Measurements from ENCODE around the gene PGLYRP3.

Gene PGLYRP3

GRCh38 chr1:153310526-153310925 lies 2.2 kb downstream of the PGLYRP3 start:
- no peak for DNase-seq

- DNase-seq, result no peak
Observed at GRCh38 chr1:153309441-153309840, 3.3 kb downstream of the PGLYRP3 start.

GRCh38 chr1:153308540-153308939 lies 4.2 kb downstream of the PGLYRP3 start:
- no peak for DNase-seq

GRCh38 chr1:153307221-153307600 lies 5.5 kb downstream of the PGLYRP3 start:
- DNase-seq, result no peak

- DNase-seq, result no peak
Observed at GRCh38 chr1:153306303-153307220, 6.2 kb downstream of the PGLYRP3 start.

GRCh38 chr1:153305682-153306081 lies 7.1 kb downstream of the PGLYRP3 start:
- DNase-seq, result no peak

GRCh38 chr1:153302308-153302707 lies 10.4 kb downstream of the PGLYRP3 start:
- DNase-seq, result no peak

- DNase-seq, result no peak
Observed at GRCh38 chr1:153293851-153294250, 18.9 kb downstream of the PGLYRP3 start.

- DNase-seq, result no peak
Observed at GRCh38 chr1:153293480-153293775, 19.3 kb downstream of the PGLYRP3 start.

- no peak for DNase-seq
Observed at GRCh38 chr1:153292740-153293479, 19.8 kb downstream of the PGLYRP3 start.

GRCh38 chr1:153292185-153292584 lies 20.6 kb downstream of the PGLYRP3 start:
- DNase-seq, result no peak

GRCh38 chr1:153291514-153291913 lies 21.2 kb downstream of the PGLYRP3 start:
- no peak for DNase-seq

GRCh38 chr1:153288634-153289275 lies 24.0 kb downstream of the PGLYRP3 start:
- peak; percentile 6 for DNase-seq

- peak; percentile 6 for DNase-seq
Observed at GRCh38 chr1:153277852-153278251, 34.9 kb downstream of the PGLYRP3 start.

- no peak for DNase-seq
Observed at GRCh38 chr1:153272186-153272585, 40.6 kb downstream of the PGLYRP3 start.

- no peak for DNase-seq
Observed at GRCh38 chr1:153271711-153272110, 41.0 kb downstream of the PGLYRP3 start.

GRCh38 chr1:153265457-153265856 lies 47.3 kb downstream of the PGLYRP3 start:
- DNase-seq, result no peak

GRCh38 chr1:153262462-153263157 lies 50.1 kb downstream of the PGLYRP3 start:
- no peak for DNase-seq

GRCh38 chr1:153262070-153262366 lies 50.7 kb downstream of the PGLYRP3 start:
- no peak for DNase-seq

- no peak for DNase-seq
Observed at GRCh38 chr1:153261281-153262069, 51.3 kb downstream of the PGLYRP3 start.

GRCh38 chr1:153260585-153261280 lies 52.0 kb downstream of the PGLYRP3 start:
- no peak for DNase-seq

GRCh38 chr1:153259387-153259786 lies 53.4 kb downstream of the PGLYRP3 start, which contains the start of gene LORICRIN:
LORICRIN (plus strand) TSS chr1:153259687; CDS start chr1:153260950, 1,263 bp downstream.
- no peak for DNase-seq

All from SHP77 treated with DMSO at 0.1 percent for 48 hours (cell line).